Fibroblast of skin of abdomen (primary cell): ENCODE measurements around the gene CCT4.
"Not testable (repeated sequence)": the region's sequence is repeated elsewhere in the genome, so short reads cannot be mapped to it uniquely, and the experiment has no call there.

Source experiments
- DNase-seq: peaks from one replicate; pipeline ENCODE4 v3.0.0-alpha.2; 2013

The CCT4 gene

DNA sequence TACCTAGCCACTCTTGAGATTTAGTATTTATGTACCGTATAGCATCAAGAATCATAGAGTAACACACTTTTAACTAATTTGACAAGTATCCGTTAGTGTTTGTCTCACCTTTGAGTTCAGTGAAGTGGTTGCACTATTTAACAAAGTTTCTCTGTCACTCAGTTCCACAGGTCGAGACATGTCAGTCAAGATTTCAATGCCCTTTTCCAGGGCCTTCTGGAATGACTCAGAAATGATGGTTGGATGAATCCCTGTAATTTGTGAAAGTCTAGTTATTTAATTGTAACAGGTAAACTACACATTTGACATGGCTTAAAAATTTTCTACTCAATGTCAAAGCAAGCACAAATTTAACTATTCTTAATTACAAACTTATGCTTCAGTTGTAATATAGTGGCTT, 9.7 kb downstream of the CCT4 start:
- DNase-seq = no peak

DNA sequence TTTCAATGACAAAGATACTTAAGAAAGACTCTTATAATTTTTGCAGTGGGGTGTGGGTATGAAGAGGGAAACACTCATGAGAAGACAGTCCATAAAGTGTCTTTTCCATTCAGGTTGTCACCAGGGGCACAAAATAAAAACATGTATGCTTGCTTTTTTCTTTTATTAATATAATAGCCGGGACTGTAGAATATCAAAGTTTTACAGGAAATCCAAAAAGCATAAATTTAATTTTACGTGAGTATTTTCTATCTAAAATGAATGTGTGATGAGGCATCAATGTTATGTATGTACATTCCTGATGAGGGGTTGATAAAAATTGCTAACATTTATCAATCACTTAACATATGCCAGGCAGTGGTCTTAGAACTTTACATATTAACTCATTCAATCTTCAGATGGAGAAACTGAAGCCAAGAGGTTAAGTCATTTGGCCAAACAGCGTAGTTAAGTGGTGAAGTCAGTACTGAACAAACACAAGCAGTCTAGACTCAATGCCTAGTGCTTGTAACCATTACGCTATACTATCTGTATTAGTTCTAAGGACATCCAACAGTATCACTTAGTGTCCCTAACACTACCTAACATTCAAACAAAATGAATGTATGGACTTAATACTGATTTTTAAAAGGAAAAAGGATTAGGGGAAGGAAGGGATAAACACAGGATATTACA, 10.7 kb downstream of the CCT4 start:
- DNase-seq = no peak

GRCh38 chr2:61876400-61876799, 12.1 kb downstream of the CCT4 start:
- DNase-seq = no peak

- DNase-seq = not testable (repeated sequence)
Measured at GRCh38 chr2:61866482-61867089, 21.9 kb downstream of the CCT4 start.

- DNase-seq = no peak
Measured at GRCh38 chr2:61862085-61862484, 26.4 kb downstream of the CCT4 start.

- DNase-seq = no peak
Measured at GRCh38 chr2:61857224-61857623, 31.2 kb downstream of the CCT4 start.

- DNase-seq = no peak
Measured at GRCh38 chr2:61855318-61855613, 33.2 kb downstream of the CCT4 start.

DNA sequence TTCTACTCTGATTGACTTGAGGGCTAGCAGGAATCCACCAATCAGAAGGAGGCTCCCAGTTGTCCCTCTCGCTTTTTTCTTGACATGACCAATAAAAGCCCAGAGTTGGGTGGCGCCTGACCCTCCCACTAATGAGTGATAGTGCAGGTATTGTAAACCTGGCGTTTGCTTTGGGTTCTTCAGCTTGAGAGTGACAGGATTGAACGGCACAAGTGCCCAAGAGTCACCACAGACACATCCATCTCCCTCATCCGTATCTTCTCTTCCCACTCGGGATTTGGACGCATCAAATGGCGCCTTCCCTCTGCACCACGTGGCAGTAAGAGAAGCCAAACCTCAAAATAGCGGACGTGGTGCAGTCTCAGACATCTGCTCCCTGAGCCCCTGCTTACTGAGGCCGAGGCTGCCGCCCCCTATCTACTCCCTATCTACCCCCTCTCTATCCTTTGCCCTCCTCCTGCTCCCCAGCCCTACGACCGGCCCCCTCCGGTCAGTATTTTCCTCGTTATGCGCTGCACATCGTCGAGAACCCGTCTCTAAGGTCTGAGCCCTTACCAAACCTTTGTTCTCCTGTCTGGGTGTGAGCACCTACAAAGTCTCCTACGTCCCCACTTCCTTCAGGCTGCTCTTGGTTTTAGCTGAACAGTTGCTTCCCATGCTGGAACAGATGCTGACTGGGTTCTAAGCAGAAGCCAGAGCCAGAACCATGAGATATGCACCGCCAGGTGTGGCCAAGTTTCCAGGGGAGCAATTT, 33.7 kb downstream of the CCT4 start:
- peak; percentile 96 for DNase-seq

DNA sequence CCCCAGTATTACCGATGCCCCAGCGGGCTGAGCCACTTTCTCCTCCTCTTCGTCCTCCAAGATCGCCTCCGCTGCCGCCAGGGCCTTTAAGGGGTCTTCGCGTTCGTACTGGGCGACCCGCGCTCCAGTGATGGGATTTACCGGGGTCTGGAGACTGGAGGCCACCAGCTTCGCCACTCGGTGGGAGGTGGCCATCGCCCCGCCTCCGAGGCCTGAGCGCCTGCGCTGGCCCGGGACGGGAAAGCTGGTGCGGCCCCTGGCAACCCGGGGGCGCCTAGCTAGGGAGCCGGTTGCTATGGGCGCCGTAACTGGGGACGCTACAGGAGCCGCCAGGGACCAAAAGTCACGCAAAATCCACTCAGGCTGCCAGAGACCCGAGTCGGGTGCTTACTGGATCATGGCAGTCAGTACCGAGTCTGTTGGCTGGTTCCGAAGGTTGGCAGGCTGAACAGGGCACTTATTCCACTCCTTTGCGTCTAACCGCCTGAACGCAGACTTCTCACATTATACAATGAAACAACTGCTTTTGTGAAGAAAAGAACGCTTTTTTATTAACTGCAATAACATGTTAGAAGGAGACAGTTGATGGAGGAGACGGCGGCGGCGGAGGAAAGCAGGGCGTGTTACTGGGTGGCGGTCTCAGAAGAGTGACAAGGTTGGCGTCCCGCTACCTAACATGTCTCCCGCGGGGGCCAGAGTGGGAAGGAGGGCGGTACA, 34.5 kb downstream of the CCT4 start, which contains the start of gene FAM161A:
FAM161A (minus strand) TSS at position 214 of the 717 bp plus-strand sequence; CDS start at position 195, 19 bp downstream.
- peak; percentile 87 for DNase-seq

DNA sequence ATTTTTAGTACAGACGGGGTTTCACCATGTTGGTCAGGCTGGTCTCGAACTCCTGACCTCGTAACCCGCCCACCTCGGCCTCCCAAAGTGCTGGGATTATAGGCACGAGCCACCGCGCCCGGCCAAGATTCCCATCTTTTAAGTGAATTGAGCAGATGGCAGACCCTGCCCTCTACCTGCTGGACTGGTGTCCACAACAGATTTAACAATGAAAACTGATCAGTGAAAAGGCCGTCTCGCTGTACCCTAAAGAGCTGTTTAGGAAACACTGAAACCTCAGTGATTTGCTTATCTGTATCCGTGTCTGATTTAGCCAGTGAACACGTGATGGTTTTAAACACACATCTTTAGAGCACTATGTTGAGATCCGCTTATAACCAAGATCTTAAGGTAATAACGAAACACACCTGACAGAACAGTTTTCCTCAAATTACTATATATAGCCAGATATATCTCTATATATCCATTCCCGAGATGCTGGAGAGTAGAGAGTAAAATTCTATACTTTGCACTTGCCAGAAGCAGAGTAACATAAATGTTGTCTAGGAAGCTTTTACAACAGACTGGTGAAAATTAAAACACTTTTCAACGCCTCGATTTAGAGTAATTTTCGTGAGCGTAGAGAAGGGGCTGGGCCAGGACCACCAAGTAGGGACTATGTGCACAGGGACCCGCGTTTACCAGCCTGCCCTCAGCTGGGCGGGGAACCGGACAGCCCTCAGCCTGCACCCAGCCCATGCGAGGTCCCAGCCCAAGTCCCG, 35.2 kb downstream of the CCT4 start:
- no peak for DNase-seq

DNA sequence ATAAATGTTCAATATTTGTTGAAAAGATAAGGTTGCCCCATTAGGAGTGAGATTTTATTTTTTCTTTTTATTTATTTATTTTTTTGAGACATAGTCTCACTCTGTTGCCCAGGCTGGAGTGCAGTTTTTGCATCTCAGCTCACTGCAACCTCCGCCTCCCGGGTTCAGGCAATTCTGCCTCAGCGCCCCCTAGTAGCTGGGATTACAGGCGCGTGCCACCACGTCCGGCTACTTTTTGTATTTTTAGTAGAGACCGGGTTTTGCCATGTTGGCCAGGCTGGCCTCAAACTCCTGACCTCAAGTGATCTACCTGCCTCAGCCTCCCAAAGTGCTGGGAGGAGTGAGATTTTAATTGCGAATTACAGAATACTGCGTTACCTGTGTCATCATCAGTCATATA, 37.2 kb downstream of the CCT4 start:
- not testable (repeated sequence) for DNase-seq

GRCh38 chr2:61845320-61845719, 43.1 kb downstream of the CCT4 start:
- DNase-seq = no peak

DNA sequence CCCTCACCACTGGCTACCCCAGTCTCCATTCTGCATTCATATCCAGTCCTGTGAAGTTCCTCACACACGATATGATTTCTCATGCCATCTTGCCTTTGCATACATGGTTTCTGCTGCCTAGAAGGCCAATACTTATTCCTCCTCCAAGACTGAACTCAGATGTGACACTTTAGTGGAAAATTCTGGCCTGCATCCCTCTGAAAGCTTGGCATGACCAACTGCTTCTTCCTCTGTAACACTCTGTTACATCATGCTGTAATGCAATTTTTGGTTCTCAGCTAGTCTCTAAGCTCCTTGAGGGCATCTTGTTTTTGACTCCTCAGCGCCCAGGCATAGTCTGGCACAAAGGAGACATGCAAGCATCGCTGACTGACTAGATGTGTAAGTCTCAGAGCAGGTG, 47.2 kb downstream of the CCT4 start:
- no peak for DNase-seq

GRCh38 chr2:61834893-61835292, 53.6 kb downstream of the CCT4 start:
- no peak for DNase-seq

GRCh38 chr2:61833971-61834370, 54.5 kb downstream of the CCT4 start:
- DNase-seq = no peak

DNA sequence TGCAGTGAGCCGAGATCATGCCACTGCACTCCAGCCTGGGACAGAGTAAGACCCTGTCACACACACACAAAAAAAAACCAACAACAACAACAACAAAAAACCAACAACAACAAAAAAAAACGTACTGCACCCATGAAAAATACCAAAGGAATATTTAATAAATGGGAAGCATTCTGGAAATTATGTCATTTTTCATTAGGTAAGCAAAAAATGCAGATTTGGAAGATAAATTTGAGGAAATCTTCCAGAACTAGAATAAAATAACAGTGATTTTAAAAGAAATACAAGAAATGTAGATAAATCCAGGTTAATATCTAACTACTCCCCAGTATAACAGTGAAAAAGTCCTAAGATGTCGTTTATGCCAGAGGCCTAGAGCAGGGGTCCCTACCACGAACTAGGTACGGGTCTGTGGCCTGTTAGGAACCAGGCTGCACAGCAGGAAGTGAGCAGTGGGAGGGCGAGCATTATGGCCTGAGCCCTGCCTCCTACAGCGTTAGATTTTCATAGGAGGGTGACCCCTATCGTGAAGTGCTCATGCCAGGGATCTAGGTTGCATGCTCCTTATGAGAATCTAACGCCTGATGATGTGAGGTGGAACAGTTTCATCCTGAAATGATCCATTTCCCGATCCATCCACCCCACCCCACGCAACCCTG, 56.1 kb downstream of the CCT4 start:
- DNase-seq = no peak

DNA sequence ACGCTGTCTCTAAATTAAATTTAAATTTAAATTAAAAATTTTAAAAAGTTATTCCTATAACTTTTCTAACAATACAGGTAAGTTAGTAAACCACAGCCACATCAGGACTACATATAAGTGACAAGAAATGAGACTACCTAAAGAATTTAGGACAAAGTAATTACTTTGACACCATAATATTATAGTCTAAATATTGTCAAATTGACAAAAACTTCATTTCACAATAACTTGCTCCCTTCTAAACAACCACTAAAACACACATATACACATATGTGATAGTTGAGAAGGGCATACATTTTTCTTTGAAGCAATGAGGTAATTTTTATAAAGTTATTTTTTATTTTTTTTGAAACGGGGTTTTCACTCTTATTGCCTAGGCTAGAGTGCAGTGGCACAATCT, 66.2 kb downstream of the CCT4 start:
- no peak for DNase-seq
